RPMI7951 (cell line): ENCODE results near the gene IPCEF1. TPM values are rescaled to one million over a fixed set of nuclear protein-coding genes. Genes with fewer than 3 reads are reported as not detected.
A peak's percentile ranks its signal among the peaks of the same experiment; 100 is the strongest.
"Not testable (repeated sequence)": the region's sequence is repeated elsewhere in the genome, so short reads cannot be mapped to it uniquely, and the experiment has no call there.

Experiments
- DNase-seq: peaks from one replicate; pipeline ENCODE4 v3.0.0-alpha.2; 2012; ENCODE audit warnings: low read depth
- total RNA-seq: library from RNA; depleted of rRNA; stranded (reverse); fragments of >200 nt; shearing (Covaris generic); gene quantifications from 2 replicates; pipeline ENCODE4 v1.2.3, GENCODE V29; 2014

The IPCEF1 gene
- total RNA-seq, 1 experiment from 2014 or later: under 0.01 TPM

DNA sequence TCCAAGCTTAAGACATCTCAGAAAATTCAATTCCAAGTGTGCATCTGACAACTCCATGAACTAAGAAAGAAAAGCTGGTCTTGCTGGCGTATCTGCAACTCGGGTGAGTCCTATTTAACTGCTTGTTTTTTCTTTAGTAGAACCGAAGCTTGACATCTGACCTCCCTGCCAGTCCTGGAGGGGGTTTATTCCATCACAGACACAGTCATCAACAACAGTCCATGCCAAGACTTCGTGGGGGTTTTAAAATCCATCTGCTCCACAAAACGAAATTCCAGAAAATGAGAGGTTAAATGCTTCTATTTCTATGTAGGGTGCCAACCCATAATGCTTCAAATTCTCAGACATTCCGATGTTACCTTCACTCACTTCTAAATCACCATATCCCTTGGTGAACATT, 133.9 kb downstream of the IPCEF1 start:
- no peak for DNase-seq

DNA sequence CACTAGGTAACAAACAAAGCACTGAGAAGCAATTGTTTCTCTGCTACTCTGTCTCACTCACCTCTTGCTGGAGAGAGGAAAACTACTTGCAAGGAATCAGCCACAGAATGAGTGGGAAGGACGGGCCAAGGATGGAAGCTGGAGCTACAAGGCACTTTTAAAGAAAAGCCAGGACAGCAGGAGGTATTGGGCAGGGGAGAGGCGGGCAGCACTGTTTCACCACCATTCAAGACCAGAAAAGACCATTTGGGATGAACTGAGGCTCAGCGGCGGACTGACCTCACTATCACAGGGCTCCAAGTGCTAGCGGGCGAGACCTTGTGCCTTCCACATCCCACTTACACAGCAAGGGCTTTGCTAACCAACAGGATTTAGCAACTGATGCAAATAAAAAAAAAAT, 137.4 kb downstream of the IPCEF1 start:
- DNase-seq: no peak

DNA sequence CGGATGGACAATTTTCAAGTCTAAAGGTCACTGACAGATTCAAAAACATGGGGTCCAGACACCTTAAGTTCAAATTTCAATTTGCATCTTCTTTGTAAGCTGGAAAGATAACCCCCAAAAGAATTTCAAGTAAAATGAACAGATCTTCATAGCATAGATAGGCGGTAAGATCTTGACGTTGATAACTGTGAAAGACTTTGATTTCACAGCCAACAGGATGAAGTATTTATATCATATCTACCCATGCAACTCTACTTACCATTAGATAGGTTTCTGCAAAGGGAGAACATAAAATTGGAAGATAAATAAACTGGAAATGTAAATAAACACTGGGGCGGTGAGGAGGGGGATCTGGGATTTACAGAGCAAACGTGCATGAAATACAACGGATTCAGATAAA, 137.8 kb downstream of the IPCEF1 start:
- DNase-seq: no peak

DNA sequence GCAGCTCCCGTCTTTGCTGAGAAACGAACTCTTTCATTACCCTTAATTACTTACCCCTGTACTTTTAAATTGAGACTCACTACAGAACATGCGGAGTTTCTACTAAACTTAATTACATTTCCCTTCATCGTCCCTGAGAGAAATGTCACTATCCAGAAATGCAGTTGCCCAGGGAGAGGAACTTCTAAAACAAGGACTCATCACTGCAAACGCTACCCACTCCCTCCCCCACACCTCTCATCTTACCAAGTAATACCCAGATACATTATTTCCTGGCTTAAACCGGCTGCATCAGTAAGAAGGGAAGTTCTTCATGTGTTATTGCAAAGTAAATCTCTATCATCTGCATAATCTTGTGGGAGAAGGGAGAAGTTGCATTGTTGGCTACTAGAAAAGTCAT, 138.3 kb downstream of the IPCEF1 start:
- no peak for DNase-seq

DNA sequence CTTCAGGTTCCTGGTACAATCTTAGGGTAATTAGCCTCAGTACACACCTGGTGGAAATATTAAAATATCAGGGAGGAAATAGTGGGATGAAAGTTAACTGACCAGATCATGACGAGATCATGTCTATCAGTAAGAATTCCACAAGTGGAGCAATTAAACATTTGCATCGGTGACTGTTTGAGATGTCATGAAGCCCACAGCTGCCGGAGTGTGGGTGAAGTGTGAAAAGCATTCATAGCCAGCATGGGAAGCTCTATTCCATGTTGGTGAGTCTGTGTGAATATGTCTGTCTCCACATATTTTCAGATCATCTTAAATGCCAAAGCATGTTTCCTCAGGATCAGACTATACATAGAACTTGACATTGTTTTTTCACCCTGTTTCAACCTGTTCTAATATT, 142.8 kb downstream of the IPCEF1 start:
- DNase-seq: no peak

DNA sequence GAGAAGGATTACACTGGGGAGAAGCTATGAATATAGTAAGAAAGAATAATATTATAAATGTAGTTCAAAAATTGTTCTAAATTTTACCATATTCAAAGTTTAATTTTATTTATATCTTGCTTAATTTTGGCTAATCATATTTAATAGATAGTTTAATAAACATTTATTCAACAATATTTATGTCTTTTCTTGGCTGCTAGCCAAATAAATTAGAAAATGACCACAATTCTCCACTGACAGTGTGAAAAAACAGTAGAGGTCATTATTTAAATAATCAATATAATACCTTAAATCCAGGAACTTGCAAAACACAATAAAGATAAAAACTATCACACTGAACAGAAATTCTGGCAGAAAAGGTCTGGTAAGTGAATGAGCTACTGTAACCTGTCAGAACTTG, 145.9 kb downstream of the IPCEF1 start:
- DNase-seq: no peak

DNA sequence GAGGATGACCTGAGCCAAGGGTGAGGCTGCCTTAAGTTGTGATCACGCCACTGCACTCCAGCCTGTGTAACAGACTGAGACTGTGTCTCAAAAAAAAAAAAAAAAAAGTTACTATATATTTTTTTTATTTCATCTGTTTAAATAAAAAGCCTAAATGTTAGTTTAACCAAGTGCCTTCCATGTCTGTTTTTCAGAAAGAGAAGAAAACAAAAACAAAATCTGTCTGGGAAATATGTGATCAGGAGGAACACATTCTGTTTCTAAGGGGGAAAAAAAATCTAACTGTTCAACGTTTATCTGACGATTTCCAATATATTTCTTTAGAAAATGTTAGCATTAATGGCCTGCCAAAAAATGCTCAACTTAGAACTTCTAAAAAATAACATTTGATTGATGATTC, 147.0 kb downstream of the IPCEF1 start:
- DNase-seq: no peak

DNA sequence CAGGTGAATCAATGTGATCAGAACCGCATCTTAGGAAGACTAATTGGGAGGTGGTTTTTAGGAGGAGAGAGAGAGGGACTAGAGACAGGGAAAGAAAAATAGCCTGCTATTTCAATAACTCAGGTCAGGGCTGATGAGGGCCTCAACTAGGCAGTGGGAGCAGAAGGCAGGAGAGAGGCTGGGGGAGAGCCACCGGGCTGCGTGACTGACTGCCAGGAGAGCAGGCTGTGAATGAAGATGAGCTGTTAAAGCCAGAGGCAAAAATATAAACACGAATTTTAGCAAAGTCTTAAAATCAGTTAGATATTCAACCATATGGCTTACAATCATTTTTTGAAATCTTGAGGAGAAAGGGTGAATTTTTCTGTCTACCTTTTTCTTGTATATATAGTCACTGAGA, 149.6 kb downstream of the IPCEF1 start:
- DNase-seq: no peak

DNA sequence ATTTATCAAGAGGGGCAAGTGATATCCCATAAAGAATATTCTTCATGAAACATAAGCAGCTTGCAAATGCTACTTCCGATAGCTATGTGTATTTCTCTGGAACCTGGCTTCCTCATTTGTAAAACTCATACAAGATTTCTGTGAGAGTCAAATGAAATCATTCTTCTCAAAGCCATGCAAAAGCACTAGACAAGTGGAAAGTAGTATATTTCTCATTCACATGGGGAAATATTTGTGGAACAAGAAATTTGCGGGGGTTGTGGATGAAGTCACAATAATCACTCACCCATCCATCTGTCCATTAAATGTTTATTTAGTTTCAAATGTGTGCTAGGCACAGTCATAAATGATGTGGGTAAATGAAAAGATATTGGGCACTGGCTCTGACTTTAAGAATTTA, 150.5 kb downstream of the IPCEF1 start:
- DNase-seq: no peak

DNA sequence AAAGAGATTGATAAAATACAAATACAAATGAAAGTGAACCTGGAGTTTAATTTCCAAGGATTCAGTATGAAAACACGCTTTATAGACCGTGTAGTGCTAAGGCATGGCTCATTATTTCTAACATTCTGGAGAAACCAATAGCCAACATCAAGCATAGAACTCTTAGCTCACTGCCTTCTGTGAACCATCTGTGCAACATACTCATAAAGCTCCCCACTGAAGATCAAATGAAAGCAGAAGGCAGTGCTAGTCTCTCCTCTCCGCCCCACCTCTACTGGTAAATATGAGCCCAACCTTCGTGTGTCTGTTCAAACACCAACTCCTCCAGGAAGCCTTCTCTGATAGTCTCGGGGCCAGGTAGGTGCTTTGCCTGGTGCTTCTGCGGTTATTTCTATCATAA, 153.6 kb downstream of the IPCEF1 start:
- DNase-seq: no peak

DNA sequence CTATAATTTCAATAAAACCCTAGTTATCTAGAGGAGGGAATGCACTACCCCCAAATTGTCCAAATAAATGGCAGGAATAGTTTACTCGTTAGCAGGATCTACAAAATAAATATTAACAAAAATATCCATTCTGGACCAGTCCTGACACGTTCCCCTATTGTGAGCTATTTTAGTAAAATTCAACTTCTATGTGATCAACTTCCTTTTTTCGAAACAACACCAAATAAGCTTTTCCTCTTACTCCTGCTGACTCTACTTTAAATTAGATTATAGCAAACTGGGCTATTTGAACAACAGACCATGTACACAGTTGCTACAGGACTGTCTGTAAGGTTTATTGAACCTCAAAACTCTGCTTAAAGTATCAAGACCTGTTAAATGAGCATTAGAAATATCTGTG, 154.3 kb downstream of the IPCEF1 start:
- no peak for DNase-seq

DNA sequence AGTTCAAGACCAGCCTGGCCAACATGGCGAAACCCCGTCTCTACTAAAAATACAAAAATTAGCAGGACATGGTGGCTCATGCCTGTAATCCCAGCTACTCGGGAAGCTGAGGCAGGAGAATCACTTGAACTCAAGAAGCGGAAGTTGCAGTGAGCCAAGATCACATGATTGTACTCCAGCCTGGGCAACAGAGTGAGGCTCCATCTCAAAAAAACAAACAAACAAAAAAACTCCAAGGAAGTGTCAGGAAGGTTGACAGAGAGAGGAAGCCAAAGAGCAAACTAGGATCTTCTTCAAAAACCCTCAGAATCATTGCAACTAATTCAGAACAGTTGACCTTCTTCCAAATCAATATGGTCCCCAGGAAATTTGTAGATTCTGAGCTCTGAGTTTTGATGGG, 154.9 kb downstream of the IPCEF1 start:
- DNase-seq: not testable (repeated sequence)

DNA sequence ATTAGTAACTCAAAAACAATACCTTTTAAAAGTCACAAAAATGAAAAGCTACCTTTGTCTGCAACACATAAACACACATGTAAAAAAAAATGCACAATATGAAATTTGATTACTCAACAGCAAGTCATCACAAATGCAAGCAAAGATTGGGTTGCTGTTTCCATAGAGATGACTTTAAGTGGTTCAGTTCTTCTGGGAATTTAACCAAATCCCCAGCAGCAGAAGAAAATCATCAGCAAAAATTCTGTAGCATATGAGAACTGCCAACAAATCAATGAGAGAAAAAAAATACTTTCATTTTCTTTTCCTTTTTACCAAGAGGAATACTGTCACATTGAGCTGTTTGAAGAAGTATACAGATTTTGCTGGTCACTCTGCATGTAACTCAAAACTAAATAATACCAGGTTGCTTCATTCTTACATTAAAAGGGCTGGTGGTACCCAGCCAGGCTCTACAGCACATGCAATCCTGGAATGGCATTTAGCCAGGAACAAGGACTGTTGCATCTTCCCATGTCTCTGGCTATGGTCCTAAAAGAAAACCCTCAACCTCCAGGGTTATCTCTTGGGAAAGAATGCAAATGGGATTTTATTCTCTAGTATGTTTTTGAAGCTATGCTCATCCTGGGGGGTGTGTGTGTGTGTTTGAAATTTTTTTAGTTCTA, 159.3 kb downstream of the IPCEF1 start:
- peak; percentile 18 for DNase-seq

DNA sequence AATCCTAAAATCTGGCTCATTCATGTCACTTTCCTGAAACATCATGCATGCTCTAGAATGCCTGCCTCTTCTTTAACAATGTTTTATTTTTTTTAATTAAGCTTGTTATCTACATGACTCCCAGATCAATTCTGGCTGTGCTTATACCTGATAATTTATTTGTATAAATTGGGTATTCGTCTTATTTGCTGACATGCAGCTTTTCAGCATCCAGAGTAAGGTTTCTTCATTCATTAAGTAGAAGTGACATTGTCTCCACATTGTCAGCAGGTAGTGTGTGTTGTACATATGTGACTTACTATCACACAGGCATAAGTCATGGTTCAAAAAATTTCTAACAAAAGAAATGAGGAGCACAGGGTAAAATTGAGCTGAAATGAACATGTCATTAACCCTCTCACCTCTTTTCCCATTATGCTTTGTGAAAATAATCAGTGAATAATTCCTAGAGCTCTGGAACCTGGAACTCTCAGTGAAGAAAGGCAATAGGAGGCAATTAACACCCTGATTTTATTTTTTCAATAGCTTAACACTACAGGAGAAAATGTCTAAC, 160.2 kb downstream of the IPCEF1 start:
- no peak for DNase-seq

DNA sequence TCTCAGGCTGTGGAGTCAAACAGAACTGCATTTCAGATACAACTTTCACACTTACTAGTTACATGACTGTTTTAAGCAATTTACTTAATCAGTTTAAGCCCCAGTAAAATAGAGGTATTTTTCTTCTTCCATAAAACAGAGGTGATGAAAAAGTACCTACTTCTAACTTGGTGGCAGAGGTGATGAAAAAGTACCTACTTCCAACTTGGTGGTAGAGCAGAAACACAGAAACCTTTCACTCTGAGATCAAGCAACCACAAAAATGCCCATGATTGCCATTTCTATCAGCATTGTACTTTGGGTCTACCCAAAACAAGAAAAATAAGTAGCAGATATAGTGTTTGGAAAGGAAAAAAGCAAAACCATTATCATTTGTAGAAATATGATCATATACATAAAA, 168.9 kb downstream of the IPCEF1 start:
- no peak for DNase-seq

DNA sequence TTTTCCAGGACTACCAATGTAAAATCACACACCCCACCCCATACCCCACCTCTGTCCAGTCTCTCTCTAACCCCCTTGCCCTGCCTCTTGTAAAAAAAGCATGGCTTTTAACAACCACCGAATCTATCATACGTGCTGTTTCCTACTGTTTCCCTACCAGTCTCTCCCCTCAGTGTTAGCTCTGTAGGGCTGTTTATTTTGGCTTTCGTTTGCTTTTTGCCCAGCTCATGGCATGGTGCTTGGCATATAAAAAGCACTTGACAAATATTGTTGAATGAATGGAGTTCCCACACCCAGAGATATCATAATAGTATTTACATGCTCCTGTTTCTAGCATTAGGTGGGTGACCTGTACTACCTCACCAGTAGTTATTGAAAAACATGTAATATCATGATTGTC, 169.4 kb downstream of the IPCEF1 start:
- no peak for DNase-seq

DNA sequence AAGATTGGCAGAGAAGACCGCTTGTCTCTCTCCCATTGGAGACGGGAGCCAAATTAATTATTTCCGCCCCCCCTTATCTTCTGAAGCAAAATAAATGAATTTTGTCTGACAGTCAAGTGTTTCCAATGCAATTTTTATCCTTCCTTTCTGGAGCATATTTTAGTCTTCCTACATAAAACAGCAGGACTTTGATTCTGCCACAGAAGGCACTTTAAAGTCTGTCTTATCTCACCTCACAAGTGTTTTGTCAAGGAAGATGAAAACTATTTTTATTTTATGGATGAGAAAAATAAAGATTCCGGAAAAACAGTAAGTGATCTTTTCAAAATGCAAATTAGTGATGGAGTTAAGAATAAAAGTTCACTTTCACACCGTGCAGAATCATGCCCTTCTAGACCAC, 177.2 kb downstream of the IPCEF1 start:
- DNase-seq: no peak

DNA sequence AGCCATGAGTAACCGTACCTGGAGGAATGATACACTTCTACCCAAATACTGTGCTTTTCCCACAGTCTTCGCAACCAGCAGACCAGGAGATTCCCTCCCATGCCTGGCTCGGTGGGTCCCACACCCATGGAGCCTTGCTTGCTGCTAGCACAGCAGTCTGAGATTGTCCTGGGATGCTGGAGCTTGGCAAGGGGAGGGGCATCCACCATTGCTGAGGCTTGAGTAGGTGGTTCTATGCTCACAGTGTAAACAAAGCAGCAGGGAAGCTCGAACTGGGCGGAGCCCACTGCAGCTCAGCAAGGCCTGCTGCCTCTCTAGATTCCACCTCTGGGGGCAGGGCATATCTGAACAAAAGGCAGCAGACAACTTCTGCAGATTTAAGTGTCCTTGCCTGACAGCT, 184.2 kb downstream of the IPCEF1 start:
- not testable (repeated sequence) for DNase-seq

DNA sequence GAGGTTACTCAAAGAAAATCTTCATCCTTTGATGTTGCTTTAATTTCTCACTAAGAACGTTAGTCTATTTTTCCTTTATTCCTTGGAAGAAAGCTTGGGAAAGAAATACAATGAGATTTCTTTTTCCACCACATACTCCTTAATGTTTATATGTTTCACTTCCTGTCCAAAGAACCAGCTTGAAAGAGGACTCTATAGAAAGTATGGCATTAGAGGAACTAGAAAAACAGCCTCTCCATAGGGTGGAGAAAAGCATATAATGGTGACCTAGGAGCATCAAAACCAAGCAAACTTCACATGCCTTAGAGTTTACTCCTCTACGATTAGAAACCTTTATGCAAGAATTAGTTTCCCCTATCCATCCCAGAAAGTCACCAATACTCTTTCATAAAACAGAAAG, 186.5 kb downstream of the IPCEF1 start:
- no peak for DNase-seq

DNA sequence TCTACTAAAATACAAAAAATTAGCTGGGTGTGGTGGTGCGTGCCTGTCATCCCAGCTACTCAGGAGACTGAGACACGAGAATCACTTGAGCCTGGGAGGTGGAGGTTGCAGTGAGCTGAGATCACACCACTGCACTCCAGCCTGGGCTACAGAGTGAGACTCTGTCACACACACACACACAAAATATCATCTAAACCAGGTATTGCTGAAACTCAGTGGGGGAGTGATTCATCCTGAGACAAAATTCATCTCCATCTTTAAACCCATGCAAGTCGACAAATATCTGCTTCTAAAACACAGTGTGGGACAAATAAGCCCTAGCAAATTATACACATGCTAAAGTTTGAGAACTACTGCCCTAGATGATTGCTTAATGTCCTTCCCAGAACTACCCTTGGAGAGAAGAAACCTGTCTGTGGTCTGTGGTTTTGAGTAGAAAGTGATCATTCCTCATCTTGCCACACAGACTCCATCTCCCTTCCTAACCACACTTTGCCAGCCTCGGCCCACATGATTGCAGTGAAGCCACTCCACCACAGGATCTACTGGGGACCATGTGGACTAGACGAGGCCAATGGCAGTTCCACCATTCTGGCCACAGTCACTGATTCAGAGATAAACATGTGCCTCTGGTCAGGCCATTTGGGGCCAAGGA, 187.3 kb downstream of the IPCEF1 start:
- peak; percentile 51 for DNase-seq

DNA sequence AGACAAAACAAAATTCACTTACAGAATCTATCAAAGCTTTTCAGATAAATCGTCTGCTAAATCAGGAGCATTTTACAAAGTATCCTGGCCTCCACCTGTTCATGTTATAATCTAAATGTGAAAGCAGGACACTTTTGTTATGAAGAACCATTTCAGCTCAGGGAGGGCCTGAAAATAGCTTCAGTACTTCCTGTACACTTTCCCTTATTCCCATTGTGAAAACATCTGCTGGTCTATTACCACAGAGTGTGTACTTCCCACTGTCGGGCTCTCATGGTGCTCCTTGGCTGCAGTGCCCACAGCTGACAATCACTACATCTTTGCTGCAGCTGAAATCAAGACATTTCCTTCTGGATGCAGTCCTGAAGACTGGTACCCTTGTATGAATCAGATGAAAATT, 189.5 kb downstream of the IPCEF1 start:
- DNase-seq: no peak

DNA sequence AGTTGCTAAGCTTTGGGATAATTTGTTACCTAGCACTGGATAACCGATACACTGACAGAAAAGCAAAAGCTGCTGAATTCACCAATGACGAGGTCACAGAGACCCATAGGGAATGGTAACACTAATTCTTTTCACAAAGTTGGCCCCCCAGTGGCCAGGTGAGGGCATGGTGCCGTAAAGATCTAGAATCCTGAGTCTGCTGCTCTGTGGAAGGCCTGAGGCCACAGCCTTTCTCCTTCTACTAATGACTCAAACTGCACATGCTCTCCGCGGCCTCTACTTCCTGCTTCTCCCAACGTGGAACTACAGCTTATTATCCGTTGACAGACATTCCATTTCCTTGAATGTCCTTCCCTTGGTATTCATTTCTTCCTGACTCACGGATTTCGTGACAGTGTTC, 190.5 kb downstream of the IPCEF1 start:
- peak; percentile 11 for DNase-seq

DNA sequence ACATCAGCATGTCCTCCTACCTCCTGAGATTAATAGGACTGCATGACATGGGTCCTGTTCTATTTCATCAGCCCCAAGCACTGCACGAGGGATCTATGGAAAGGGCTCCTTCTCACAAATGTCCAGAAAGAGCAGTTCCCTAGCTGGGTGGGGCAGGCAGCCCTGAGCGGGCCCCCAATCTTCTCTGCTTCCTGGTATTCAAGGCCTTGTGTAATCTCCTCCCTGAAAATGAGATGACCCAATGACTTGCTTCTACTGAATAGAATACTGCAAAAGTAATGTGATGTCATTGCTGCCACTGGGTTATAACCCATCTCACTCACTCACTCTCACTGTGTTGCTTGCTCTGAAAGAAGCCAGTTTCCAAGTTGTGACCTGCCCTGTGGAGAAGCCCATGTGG, 191.1 kb downstream of the IPCEF1 start:
- no peak for DNase-seq

DNA sequence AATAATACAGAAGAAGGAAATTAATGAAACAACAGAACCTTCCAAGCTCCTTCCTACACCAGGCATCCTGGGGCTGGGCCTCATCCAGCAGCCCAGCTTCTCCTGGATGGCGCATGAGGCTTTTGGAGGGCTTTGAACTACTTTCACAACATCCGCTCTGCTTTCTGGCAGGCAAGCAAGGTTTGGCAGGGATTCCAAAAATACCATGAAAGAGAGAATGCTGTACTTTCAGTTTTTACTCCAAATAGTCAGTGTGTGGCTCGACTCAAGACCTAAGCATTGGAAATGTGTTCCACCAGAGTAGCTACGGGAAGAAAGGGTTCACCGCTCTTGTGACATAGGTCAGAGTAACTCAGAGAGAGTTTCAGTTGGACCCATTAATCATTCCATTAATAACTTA, 192.2 kb downstream of the IPCEF1 start:
- peak; percentile 62 for DNase-seq
